ENCODE data around the gene CLTA.
"Not testable (repeated sequence)": the region's sequence is repeated elsewhere in the genome, so short reads cannot be mapped to it uniquely, and the experiment has no call there.

CLTA gene

GRCh38 chr9:36191290-36191645 is 547 bp downstream of the CLTA start:
- no peak for DNase-seq

GRCh38 chr9:36191686-36192085 is 965 bp downstream of the CLTA start:
- DNase-seq, result no peak

GRCh38 chr9:36192196-36192595 is 1.5 kb downstream of the CLTA start:
- DNase-seq, result no peak

- no peak for DNase-seq
These were observed 2.3 kb downstream of the CLTA start for GRCh38 chr9:36193023-36193422.

- DNase-seq, result no peak
These were observed 3.7 kb downstream of the CLTA start for GRCh38 chr9:36194326-36195000.

GRCh38 chr9:36204906-36205547 is 14.3 kb downstream of the CLTA start:
- no peak for DNase-seq

- DNase-seq, result no peak
These were observed 16.3 kb downstream of the CLTA start for GRCh38 chr9:36207016-36207415.

- DNase-seq, result no peak
These were observed 16.9 kb downstream of the CLTA start for GRCh38 chr9:36207546-36208012.

- no peak for DNase-seq
These were observed 18.0 kb downstream of the CLTA start for GRCh38 chr9:36208521-36209253.

GRCh38 chr9:36210722-36211121 is 20.0 kb downstream of the CLTA start:
- no peak for DNase-seq

- DNase-seq, result no peak
These were observed 20.8 kb downstream of the CLTA start for GRCh38 chr9:36211510-36211909.

GRCh38 chr9:36213387-36213786 is 22.7 kb downstream of the CLTA start:
- no peak for DNase-seq

- DNase-seq, result no peak
These were observed 23.3 kb downstream of the CLTA start for GRCh38 chr9:36213989-36214388.

- DNase-seq, result no peak
These were observed 23.9 kb downstream of the CLTA start for GRCh38 chr9:36214571-36214970.

- DNase-seq, result no peak
These were observed 26.7 kb downstream of the CLTA start for GRCh38 chr9:36217256-36217968.

- no peak for DNase-seq
These were observed 27.3 kb downstream of the CLTA start for GRCh38 chr9:36218011-36218410.

- no peak for DNase-seq
These were observed 27.7 kb downstream of the CLTA start for GRCh38 chr9:36218411-36218901.

GRCh38 chr9:36221667-36222066 is 30.9 kb downstream of the CLTA start:
- no peak for DNase-seq

- no peak for DNase-seq
These were observed 31.7 kb downstream of the CLTA start for GRCh38 chr9:36222449-36222848.

GRCh38 chr9:36237230-36237629 is 46.5 kb downstream of the CLTA start:
- DNase-seq, result no peak

GRCh38 chr9:36239205-36239604 is 48.5 kb downstream of the CLTA start:
- DNase-seq, result not testable (repeated sequence)

GRCh38 chr9:36239675-36240074 is 49.0 kb downstream of the CLTA start:
- not testable (repeated sequence) for DNase-seq

GRCh38 chr9:36245906-36246305 is 55.2 kb downstream of the CLTA start:
- DNase-seq, result no peak
